HEK293T (cell line): ENCODE data around the gene SOX13.
"Not testable (repeated sequence)": the region's sequence is repeated elsewhere in the genome, so short reads cannot be mapped to it uniquely, and the experiment has no call there.

Experiments
- CTCF ChIA-PET: fragments of 350-600 bp; formaldehyde crosslinking; extraction: SDS; loops from one replicate; lab custom pipeline; 2021; ENCODE audit warnings: antibody characterized with exemption, inconsistent platforms; lab: Yijun Ruan, JAX
- POLR2A ChIA-PET: fragments of 350-600 bp; formaldehyde crosslinking; extraction: SDS; loops from one replicate; lab custom pipeline; 2020; ENCODE audit warnings: antibody characterized with exemption, inconsistent platforms; lab: Yijun Ruan, JAX
- DNase-seq: peaks from one replicate; pipeline ENCODE4 v3.0.0; 2012; ENCODE audit warnings: mixed read lengths; ENCODE audit errors: extremely low spot score
- ARNT ChIP-seq: fragments of 450-650 bp; IDR thresholded peaks from 2 replicates; pipeline ENCODE4 v1.6.1; 2017; ENCODE audit warnings: mild to moderate bottlenecking
- BHLHE40 ChIP-seq: fragments of 450-650 bp; IDR thresholded peaks from 2 replicates; pipeline ENCODE4 v1.6.1; 2016; ENCODE audit warnings: mild to moderate bottlenecking, moderate library complexity, borderline replicate concordance
- CTBP1 ChIP-seq: fragments of 450-650 bp; IDR thresholded peaks from 2 replicates; pipeline ENCODE4 v1.6.1; 2016; ENCODE audit warnings: borderline replicate concordance
- ELF4 ChIP-seq: fragments of 450-650 bp; IDR thresholded peaks from 2 replicates; pipeline ENCODE4 v1.6.1; 2017; ENCODE audit warnings: antibody characterized with exemption
- FOXA1 ChIP-seq: fragments of 450-650 bp; IDR thresholded peaks from 2 replicates; pipeline ENCODE4 v1.6.1; 2016; ENCODE audit warnings: mild to moderate bottlenecking
- FOXK2 ChIP-seq: fragments of 450-650 bp; IDR thresholded peaks from 2 replicates; pipeline ENCODE4 v1.6.1; 2016; ENCODE audit warnings: mild to moderate bottlenecking
- FOXM1 ChIP-seq: fragments of 450-650 bp; IDR thresholded peaks from 2 replicates; pipeline ENCODE4 v1.6.1; 2017; ENCODE audit warnings: mild to moderate bottlenecking, borderline replicate concordance
- HDGF ChIP-seq: fragments of 450-650 bp; IDR thresholded peaks from 2 replicates; pipeline ENCODE4 v1.6.1; 2017; ENCODE audit warnings: antibody characterized with exemption, borderline replicate concordance
- L3MBTL2 ChIP-seq: fragments of 450-650 bp; conservative IDR thresholded peaks from 2 replicates; pipeline ENCODE4 v1.6.1; 2016; ENCODE audit warnings: mild to moderate bottlenecking
- LEF1 ChIP-seq: fragments of 450-650 bp; IDR thresholded peaks from 2 replicates; pipeline ENCODE4 v1.6.1; 2017; ENCODE audit warnings: mild to moderate bottlenecking, borderline replicate concordance
- NFRKB ChIP-seq: fragments of 450-650 bp; IDR thresholded peaks from 2 replicates; pipeline ENCODE4 v1.6.1; 2016; ENCODE audit warnings: mild to moderate bottlenecking, moderate library complexity
- SP1 ChIP-seq: fragments of 450-650 bp; IDR thresholded peaks from 2 replicates; pipeline ENCODE4 v1.6.1; 2017
- SUZ12 ChIP-seq: fragments of 450-650 bp; IDR thresholded peaks from 2 replicates; pipeline ENCODE4 v1.6.1; 2016; ENCODE audit warnings: mild to moderate bottlenecking
- TARDBP ChIP-seq: fragments of 450-650 bp; IDR thresholded peaks from 2 replicates; pipeline ENCODE4 v1.6.1; 2016
- ZNF384 ChIP-seq: fragments of 450-650 bp; IDR thresholded peaks from 2 replicates; pipeline ENCODE4 v1.6.1; 2016
- TF ChIP-seq, protein P1 (sequence below): fragments of 450-650 bp; IDR thresholded peaks from 2 replicates; pipeline ENCODE4 v1.6.1; 2016

Gene SOX13

GRCh38 chr1:204096931-204097330 is 24.0 kb downstream of the SOX13 start:
- DNase-seq, result no peak
- ChIA-PET CTCF (no interaction called here), POLR2A (no interaction called here)
- TF ChIP-seq ELF4 (no peak), ARNT (no peak), FOXK2 (no peak), TARDBP (no peak), LEF1 (no peak), BHLHE40 (no peak), SUZ12 (no peak), NFRKB (no peak), FOXA1 (no peak), L3MBTL2 (no peak), SP1 (no peak), ZNF384 (no peak), CTBP1 (no peak), FOXM1 (no peak), HDGF (no peak)
- TF ChIP-seq, protein P1, sequence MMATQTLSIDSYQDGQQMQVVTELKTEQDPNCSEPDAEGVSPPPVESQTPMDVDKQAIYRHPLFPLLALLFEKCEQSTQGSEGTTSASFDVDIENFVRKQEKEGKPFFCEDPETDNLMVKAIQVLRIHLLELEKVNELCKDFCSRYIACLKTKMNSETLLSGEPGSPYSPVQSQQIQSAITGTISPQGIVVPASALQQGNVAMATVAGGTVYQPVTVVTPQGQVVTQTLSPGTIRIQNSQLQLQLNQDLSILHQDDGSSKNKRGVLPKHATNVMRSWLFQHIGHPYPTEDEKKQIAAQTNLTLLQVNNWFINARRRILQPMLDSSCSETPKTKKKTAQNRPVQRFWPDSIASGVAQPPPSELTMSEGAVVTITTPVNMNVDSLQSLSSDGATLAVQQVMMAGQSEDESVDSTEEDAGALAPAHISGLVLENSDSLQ, result no peak

DNA sequence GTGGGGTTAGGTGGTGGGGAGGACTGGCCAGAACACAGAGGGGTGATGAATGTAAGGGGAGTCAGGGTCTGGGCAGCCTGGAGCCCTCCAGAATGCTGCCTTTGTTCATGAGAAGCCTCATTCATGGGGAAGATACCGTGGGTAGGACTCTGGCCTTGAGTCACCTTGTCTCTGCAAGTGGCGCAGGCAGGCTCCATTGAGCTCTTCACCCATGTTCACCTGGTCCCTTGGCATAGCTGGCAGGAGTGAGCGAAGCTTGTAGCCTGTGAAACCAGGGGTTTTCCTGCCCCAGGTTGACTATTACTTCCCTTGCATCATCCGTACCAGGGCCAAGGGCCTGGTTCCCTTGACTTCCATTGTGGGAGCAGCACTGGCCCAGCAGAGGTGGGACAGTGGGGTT is 25.8 kb downstream of the SOX13 start:
- no peak for DNase-seq
- ChIA-PET POLR2A (no interaction called here), CTCF (interaction anchor here (0.9 kb wide), 1 partner anchor 31 kb away, joined by 3 read pairs; no protein-coding TSS in a partner anchor)
- no peak for TF ChIP-seq TARDBP
- TF ChIP-seq ARNT, result no peak
- no peak for TF ChIP-seq BHLHE40
- no peak for TF ChIP-seq LEF1

GRCh38 chr1:204099754-204100153 is 26.8 kb downstream of the SOX13 start:
- CTCF ChIA-PET, DNase-seq, POLR2A ChIA-PET: not testable (repeated sequence)

DNA sequence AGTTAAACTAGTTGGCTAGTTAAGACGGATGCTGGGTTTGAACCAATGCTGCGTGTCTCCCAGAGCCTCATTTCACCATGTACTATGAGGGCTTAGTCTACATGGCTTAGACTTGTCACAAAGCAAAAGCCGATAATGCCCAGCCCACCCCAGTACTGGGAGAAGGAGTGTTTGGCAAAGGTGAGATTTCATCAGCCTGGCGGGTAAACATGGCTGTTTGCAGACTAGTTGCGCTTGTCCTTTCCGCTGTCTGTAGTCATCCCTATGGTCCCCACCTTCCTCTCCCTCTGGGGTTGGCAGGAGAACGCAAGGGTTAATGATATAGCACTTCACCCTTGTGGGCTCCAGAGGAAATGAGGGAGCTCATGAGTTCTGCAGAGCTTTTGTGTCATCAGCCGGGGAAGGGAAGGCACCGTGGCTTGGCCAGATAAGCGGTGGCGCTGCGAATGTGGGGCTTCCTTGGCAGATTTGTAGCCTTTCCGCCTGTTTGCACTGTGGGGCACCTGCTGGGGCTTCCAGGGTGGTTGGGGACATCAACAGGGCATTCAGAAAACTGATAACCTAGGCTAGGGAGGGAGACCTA is 29.2 kb downstream of the SOX13 start:
- DNase-seq, result no peak
- ChIA-PET CTCF (no interaction called here), POLR2A (no interaction called here)
- TF ChIP-seq ELF4, result no peak
- TF ChIP-seq LEF1, result no peak
- TF ChIP-seq NFRKB, result no peak
- no peak for TF ChIP-seq FOXA1
- TF ChIP-seq SP1, result no peak
- no peak for TF ChIP-seq SUZ12
- TF ChIP-seq ARNT, result no peak
- no peak for TF ChIP-seq HDGF
- no peak for TF ChIP-seq TARDBP
- no peak for TF ChIP-seq L3MBTL2
- no peak for TF ChIP-seq CTBP1
- TF ChIP-seq BHLHE40, result no peak
- no peak for TF ChIP-seq ZNF384
- TF ChIP-seq, protein P1, result no peak

GRCh38 chr1:204102739-204103430 is 30.0 kb downstream of the SOX13 start:
- TF ChIP-seq NFRKB (no peak), ELF4 (no peak), HDGF (no peak), L3MBTL2 (no peak), FOXM1 (no peak), FOXK2 (no peak), LEF1 (no peak), ZNF384 (no peak), BHLHE40 (no peak), SUZ12 (no peak), ARNT (no peak), SP1 (no peak), CTBP1 (no peak), TARDBP (no peak), FOXA1 (no peak)
- TF ChIP-seq, protein P1, result no peak
- POLR2A ChIA-PET, result no interaction called here
- DNase-seq, result no peak

GRCh38 chr1:204103431-204103741 is 30.5 kb downstream of the SOX13 start:
- ChIA-PET CTCF (no interaction called here), POLR2A (no interaction called here)
- TF ChIP-seq BHLHE40 (no peak), CTBP1 (no peak), FOXK2 (no peak), FOXM1 (no peak), ARNT (no peak), TARDBP (no peak), ELF4 (no peak), ZNF384 (no peak), L3MBTL2 (no peak), NFRKB (no peak), SP1 (no peak), FOXA1 (no peak), LEF1 (no peak), SUZ12 (no peak)
- TF ChIP-seq, protein P1, result no peak
- DNase-seq, result no peak

More at GRCh38 chr1:204102739-204103430, 30.0 kb downstream of the SOX13 start:
- CTCF ChIA-PET, result no interaction called here
